Heart right ventricle (tissue), 16 donors: ENCODE measurements around the gene MTX1. TPM values are rescaled to one million over a fixed set of nuclear protein-coding genes. Genes with fewer than 3 reads are reported as not detected.
A peak's percentile ranks its signal among the peaks of the same experiment; 100 is the strongest.

Experiments used
- ATAC-seq, 8 donors: fragments of 200-7000 bp; cut with Tn5 transposase; one replicate each; pipeline ENCODE4 v1.9.1; 2020; ENCODE audit warnings: mild to moderate bottlenecking in 8 of 8, moderate library complexity in 8 of 8, moderate number of reproducible peaks in 1 of 8
- DNase-seq, 2 donors: peaks; one replicate each; pipeline ENCODE4 v3.0.0-alpha.2; 2020
- H3K27ac ChIP-seq, 10 donors: fragments of 200-600 bp; sonication (generic) in 2 of 10; one replicate each; pipeline versions ENCODE4 v1.5.0 to v1.8.0; 2020 to 2022; ENCODE audit warnings: mild to moderate bottlenecking in 3 of 10
- H3K27me3 ChIP-seq, 7 donors: fragments of 200-600 bp; one replicate each; pipeline ENCODE4 v1.8.0; 2021 to 2022; ENCODE audit warnings: mild to moderate bottlenecking in 2 of 7
- H3K36me3 ChIP-seq, 9 donors: fragments of 200-600 bp; sonication (generic) in 1 of 9; one replicate each; pipeline versions ENCODE4 v1.5.0 to v1.8.0; 2020 to 2022; ENCODE audit warnings: mild to moderate bottlenecking in 2 of 9
- H3K4me1 ChIP-seq, 9 donors: fragments of 200-600 bp; sonication (generic) in 1 of 9; one replicate each; pipeline versions ENCODE4 v1.5.0 to v1.8.0; 2020 to 2022; ENCODE audit warnings: mild to moderate bottlenecking in 4 of 9
- H3K4me3 ChIP-seq, 10 donors: fragments of 200-600 bp; sonication (generic) in 2 of 10; one replicate each; pipeline versions ENCODE4 v1.5.0 to v1.8.0; 2020 to 2022; ENCODE audit warnings: mild to moderate bottlenecking in 7 of 10, moderate library complexity in 2 of 10
- H3K9me3 ChIP-seq, 11 donors: fragments of 200-600 bp in 10 of 11; sonication (generic) in 2 of 11; one replicate each; pipeline versions ENCODE4 v1.5.0 to v1.8.0; 2013 to 2022; ENCODE audit warnings: mild to moderate bottlenecking in 2 of 11, control low read depth in 1 of 11, moderate library complexity in 1 of 11
- CTCF ChIP-seq, 9 donors: fragments of 200-600 bp; sonication (generic) in 2 of 9; IDR thresholded peaks; one replicate each; pipeline versions ENCODE4 v1.5.0 to v1.8.0; 2021 to 2022; ENCODE audit warnings: antibody characterized with exemption in 9 of 9, mild to moderate bottlenecking in 5 of 9, moderate library complexity in 1 of 9
- WGBS, 2 donors: extraction: QIAGEN DNeasy Blood & Tissue Kit; methylation state at CpG; one replicate each; pipeline ENCODE4 v1.1.7; 2013; ENCODE audit warnings: inconsistent platforms in 1 of 2; 5-methylcytosine and 5-hydroxymethylcytosine counted together
- intact Hi-C, 10 donors: fragments of 100-400 bp; cut with DNase I; formaldehyde crosslinking; loops; one replicate each; pipeline versions ENCODE4 v1.11.1 to v1.14.2; 2022
- polyA plus RNA-seq, 2 donors: library from polyadenylated mRNA; stranded (reverse); fragments of 200-250 nt; gene quantifications; one replicate each; pipeline ENCODE4 v1.2.3, GENCODE V29; 2013
- total RNA-seq, 10 donors: library from RNA; stranded (reverse); fragmentation: NEBNext Ultra II Directional in 3 of 10; extraction: Animal tissue kit (Norgen Biotek cat#: 25700) in 3 of 10; gene quantifications; one replicate each; pipeline versions ENCODE4 v1.2.1 to v1.2.4, GENCODE V29; 2021 to 2023
- donor health status: Arrhythmogenic right ventricular cardiomyopathy.
- donor health status: ischemic (EF 13 %, LVEDD 7.1; RV severe dilation, severe dysfunction).
- donor health status: healthy with polysubstance abuse.
- donor health status: DM: no; HTN: yes; CAD: no.
- donor health status: DM: no; HTN: no; CAD: no.
- donor health status: ischemic (EF 25% LVEDD 6.9; RV normal size, moderate dysfunction).
- donor health status: ischemic (EF 25% LVEDD 5.7; RV mildly dilated, moderate dysfunction).
- donor health status: healthy.
- donor health status: DM: yes; HTN: yes; CAD: no.
- donor health status: Ischemic cardiomyopathy.
- donor health status: ischemic (EF 35%, LVEDD 5.7; RV mildly dilated, moderate dysfunction).
- donor health status: nonischemic (EF 11% LVEDD 7.7; RV severe dilation, severe dysfunction).
- donor health status: DM: yes; HTN: yes; CAD: no.
- donor health status: PGD.
- donor health status: ischemic (EF 29% LVEDD 5.4; RV normal size, mild dysfunction).
- donor health status: nonischemic (EF 23%, LVEDD 6.1; RV moderate dilation, normal function).

The MTX1 gene
- total and polyA plus RNA-seq, 12 donors = 13.1 to 49.7 (median 18.0) TPM

GRCh38 chr1:155202198-155202597, 6.3 kb upstream of the MTX1 start:
- H3K9me3 ChIP-seq = no peaks in the 10 kb centered on the region
- H3K4me1 ChIP-seq = peaks cover 0 to 10% (median 7%) of the 10 kb centered on the region in 9 donors
- TF ChIP-seq CTCF (IDR thresholded peaks at IDR 0.05) = no peak
- no peak overlapping the region for H3K27ac ChIP-seq
- intact Hi-C loops = loop anchor here in 1 of 10 donors (10.0 kb wide), 1 partner anchor 393 kb away; no protein-coding TSS in a partner anchor
- ATAC-seq = no peak
- 93 to 97% methylated on average over 7 of the region's 7 CpGs for WGBS, 2 donors
- no peak overlapping the region for H3K4me3 ChIP-seq
- H3K27me3 ChIP-seq = no peaks in the 10 kb centered on the region
- DNase-seq = no peak
- H3K36me3 ChIP-seq = peaks cover 0 to 19% (median 0%) of the 10 kb centered on the region in 9 donors

GRCh38 chr1:155202731-155203515, 5.6 kb upstream of the MTX1 start:
- H3K27ac ChIP-seq = no peak overlapping the region
- no peaks in the 10 kb centered on the region for H3K27me3 ChIP-seq
- H3K4me1 ChIP-seq = peaks cover 4 to 17% (median 15%) of the 10 kb centered on the region in 9 donors
- intact Hi-C loops = loop anchor here in 1 of 10 donors (10.0 kb wide), 1 partner anchor 392 kb away; no protein-coding TSS in a partner anchor
- 91 to 92% methylated on average over 19 of the region's 19 CpGs for WGBS, 2 donors
- DNase-seq (no peak), ATAC-seq (no peak)
- H3K9me3 ChIP-seq = no peaks in the 10 kb centered on the region
- H3K36me3 ChIP-seq = peaks cover 0 to 14% (median 0%) of the 10 kb centered on the region in 9 donors
- H3K4me3 ChIP-seq = no peak overlapping the region
- TF ChIP-seq CTCF (IDR thresholded peaks at IDR 0.05) = no peak

- Histone ChIP-seq H3K27me3 (no peaks in the 10 kb centered on the region), H3K27ac (no peak overlapping the region), H3K4me1 (peaks cover 9 to 30% (median 27%) of the 10 kb centered on the region in 9 donors), H3K36me3 (peaks cover 0 to 8% (median 0%) of the 10 kb centered on the region in 9 donors), H3K9me3 (no peaks in the 10 kb centered on the region), H3K4me3 (no peak overlapping the region)
- DNase-seq (no peak), ATAC-seq (no peak)
- intact Hi-C loops = loop anchor here in 5 of 10 donors (5.0 to 10.0 kb wide), 4 partner anchors 37 to 390 kb away; partner anchors contain the start of gene RUSC1 (in 2 of the 5)
- 93 to 94% methylated on average over 14 of the region's 14 CpGs for WGBS, 2 donors
- TF ChIP-seq CTCF (IDR thresholded peaks at IDR 0.05) = no peak
These were observed 3.5 kb upstream of the MTX1 start for GRCh38 chr1:155205035-155205434.

GRCh38 chr1:155205969-155206593, 2.4 kb upstream of the MTX1 start:
- no peaks in the 10 kb centered on the region for H3K27me3 ChIP-seq
- peaks cover 9 to 40% (median 31%) of the 10 kb centered on the region in 9 donors for H3K4me1 ChIP-seq
- DNase-seq = no peak
- TF ChIP-seq CTCF (IDR thresholded peaks at IDR 0.05) = no peak
- H3K36me3 ChIP-seq = peaks cover 0 to 13% (median 0%) of the 10 kb centered on the region in 9 donors
- no peak overlapping the region for H3K27ac ChIP-seq
- WGBS, 2 donors = 64 to 72% methylated on average over 9 of the region's 9 CpGs
- no peaks in the 10 kb centered on the region for H3K9me3 ChIP-seq
- intact Hi-C loops = loop anchor here in 5 of 10 donors (2.0 to 10.0 kb wide), 5 partner anchors 36 to 389 kb away; partner anchors contain the start of gene RUSC1 (in 2 of the 5)
- peak overlapping the region in 1 of 10 donors; percentile 89 for H3K4me3 ChIP-seq
- no peak for ATAC-seq
